IMR-90 (cell line): Measurements from ENCODE around the gene MAGI2. TPM values are rescaled to one million over a fixed set of nuclear protein-coding genes. Genes with fewer than 3 reads are reported as not detected.
A peak's percentile ranks its signal among the peaks of the same experiment; 100 is the strongest.

Experiments used
- ATAC-seq: fragments of 200-7000 bp; cut with Tn5 transposase; 2 replicates; pipeline ENCODE4 v1.9.1; 2020; ENCODE audit warnings: low read depth, mild to moderate bottlenecking, moderate library complexity
- BruUV-seq: library from RNA; stranded (reverse); fragments of 400-500 nt; replicated peaks from 2 replicates; lab custom pipeline; 2021; lab: Mats Ljungman, UMichigan
- CTCF ChIA-PET: fragments of 300-600 bp; formaldehyde crosslinking; extraction: SDS; loops from one replicate; lab custom pipeline; 2021; ENCODE audit warnings: antibody characterized with exemption; lab: Yijun Ruan, JAX
- POLR2A ChIA-PET: fragments of 300-600 bp; sonication (Branson Sonifier 250); formaldehyde crosslinking; loops from one replicate; lab custom pipeline; 2022; ENCODE audit warnings: antibody characterized with exemption; ENCODE audit not compliant: unreplicated experiment; lab: Charles Lee
- DNase-seq: peaks from one replicate; pipeline ENCODE4 v3.0.0; 2013
- H2AFZ ChIP-seq: replicated peaks from 2 replicates; pipeline ENCODE3; 2013; ENCODE audit warnings: low read length, mild to moderate bottlenecking; ENCODE audit not compliant: poor library complexity
- H2AK5ac ChIP-seq: 2 replicates; pipeline ENCODE4 v1.6.1; 2013; ENCODE audit warnings: low read depth, low read length, inconsistent platforms
- H2AK9ac ChIP-seq: replicated peaks from 2 replicates; pipeline ENCODE3; 2013; ENCODE audit warnings: mild to moderate bottlenecking, low read depth, low read length, moderate library complexity; ENCODE audit not compliant: poor library complexity
- H2BK120ac ChIP-seq: 2 replicates; pipeline ENCODE4 v1.6.1; 2013; ENCODE audit warnings: low read depth, low read length, inconsistent platforms
- H2BK15ac ChIP-seq: 3 replicates; pipeline ENCODE4 v1.6.1; 2013; ENCODE audit warnings: low read depth, low read length, inconsistent platforms
- H2BK20ac ChIP-seq: 2 replicates; pipeline ENCODE4 v1.6.1; 2013; ENCODE audit warnings: low read depth, mild to moderate bottlenecking, inconsistent platforms, low read length, moderate library complexity
- H2BK5ac ChIP-seq: 2 replicates; pipeline ENCODE4 v1.6.1; 2013; ENCODE audit warnings: mild to moderate bottlenecking, low read depth, low read length, inconsistent platforms; ENCODE audit not compliant: poor library complexity, severe bottlenecking
- H3K14ac ChIP-seq: replicated peaks from 2 replicates; pipeline ENCODE4 v1.6.1; 2013; ENCODE audit warnings: low read depth, low read length, inconsistent platforms
- H3K18ac ChIP-seq: 2 replicates; pipeline ENCODE4 v1.6.1; 2013; ENCODE audit warnings: low read depth, low read length, control low read depth
- H3K23ac ChIP-seq: 2 replicates; pipeline ENCODE4 v1.6.1; 2013; ENCODE audit warnings: low read depth, low read length, inconsistent platforms
- H3K27ac ChIP-seq: 2 replicates; pipeline ENCODE4 v1.5.1; 2013; ENCODE audit warnings: mild to moderate bottlenecking, control low read depth, low read length; ENCODE audit not compliant: insufficient read depth
- H3K27me3 ChIP-seq: 2 replicates; pipeline ENCODE4 v1.6.1; 2013; ENCODE audit warnings: low read length; ENCODE audit not compliant: control insufficient read depth, insufficient read depth
- H3K36me3 ChIP-seq: 2 replicates; pipeline ENCODE4 v1.6.1; 2013; ENCODE audit warnings: low read length, mixed read lengths; ENCODE audit not compliant: control insufficient read depth, insufficient read depth
- H3K4ac ChIP-seq: 2 replicates; pipeline ENCODE4 v1.6.1; 2013; ENCODE audit warnings: low read depth, low read length, inconsistent platforms
- H3K4me1 ChIP-seq: 2 replicates; pipeline ENCODE4 v1.6.1; 2013; ENCODE audit warnings: low read length, mixed read lengths; ENCODE audit not compliant: control insufficient read depth, insufficient read depth
- H3K4me2 ChIP-seq: 2 replicates; pipeline ENCODE4 v1.6.1; 2013; ENCODE audit warnings: low read depth, mild to moderate bottlenecking, control low read depth, low read length, moderate library complexity
- H3K4me3 ChIP-seq: 2 replicates; pipeline ENCODE4 v1.5.1; 2013; ENCODE audit warnings: low read depth, mild to moderate bottlenecking, control low read depth, low read length, moderate library complexity; ENCODE audit not compliant: insufficient read depth
- H3K56ac ChIP-seq: 2 replicates; pipeline ENCODE4 v1.6.1; 2013; ENCODE audit warnings: low read length, inconsistent platforms; ENCODE audit not compliant: insufficient read depth; ENCODE audit errors: extremely low read depth
- H3K79me1 ChIP-seq, 2 experiments: 2 replicates each; pipeline ENCODE4 v1.6.1; 2013; ENCODE audit warnings: low read length in 2 of 2, inconsistent platforms in 1 of 2, low read depth in 1 of 2
- H3K9ac ChIP-seq: 2 replicates; pipeline ENCODE4 v1.6.1; 2013; ENCODE audit warnings: low read depth, low read length, control low read depth
- H3K9me1 ChIP-seq: 2 replicates; pipeline ENCODE4 v1.6.1; 2013; ENCODE audit warnings: low read length, inconsistent platforms; ENCODE audit not compliant: insufficient read depth
- H3K9me3 ChIP-seq: 2 replicates; pipeline ENCODE4 v1.6.1; 2013; ENCODE audit warnings: low read length; ENCODE audit not compliant: control insufficient read depth, insufficient read depth
- H4K20me1 ChIP-seq: 2 replicates; pipeline ENCODE4 v1.6.1; 2013; ENCODE audit warnings: low read length, inconsistent platforms; ENCODE audit not compliant: insufficient read depth
- H4K5ac ChIP-seq: 2 replicates; pipeline ENCODE4 v1.6.1; 2013; ENCODE audit warnings: mild to moderate bottlenecking, low read depth, low read length, control low read depth
- H4K8ac ChIP-seq, 2 experiments: 2 replicates each; pipeline ENCODE4 v1.6.1; 2013; ENCODE audit warnings: low read depth in 2 of 2, low read length in 2 of 2, control low read depth in 1 of 2, inconsistent platforms in 1 of 2
- H4K91ac ChIP-seq: 2 replicates; pipeline ENCODE4 v1.6.1; 2013; ENCODE audit warnings: low read depth, low read length, inconsistent platforms; ENCODE audit not compliant: insufficient read depth
- CEBPB ChIP-seq: IDR thresholded peaks from 2 replicates; pipeline ENCODE4 v1.6.1; 2012; ENCODE audit warnings: low read depth, low read length, improper control_type of control experiment
- MAFK ChIP-seq: IDR thresholded peaks from 2 replicates; pipeline ENCODE4 v1.6.1; 2012; ENCODE audit warnings: low read depth, low read length, improper control_type of control experiment
- MAZ ChIP-seq: IDR thresholded peaks from 2 replicates; pipeline ENCODE4 v1.6.1; 2012; ENCODE audit warnings: low read depth, mild to moderate bottlenecking, low read length, improper control_type of control experiment, moderate library complexity, borderline replicate concordance
- WGBS, 2 experiments: methylation state at CpG; one replicate each; pipeline versions ENCODE4 v1.1.5 to v1.1.7; 2013; ENCODE audit warnings: missing lambda C conversion rate in 2 of 2; ENCODE audit not compliant: insufficient read length in 1 of 2; ENCODE audit errors: extremely low coverage in 2 of 2; 5-methylcytosine and 5-hydroxymethylcytosine counted together
- dilution Hi-C: fragments of 300-500 bp; cut with HindIII; formaldehyde crosslinking; loops from one replicate; pipeline ENCODE4 v1.14.3; 2018; ENCODE audit warnings: low sequenced_read_pairs; ENCODE audit not compliant: unreplicated experiment
- in situ Hi-C: fragments of 300-500 bp; cut with MboI; formaldehyde crosslinking; loops from 3 replicates; pipeline ENCODE4 v1.14.3; 2019; ENCODE audit warnings: low sequenced_read_pairs, inconsistent platforms, mixed read lengths
- intact Hi-C: fragments of 100-400 bp; cut with micrococcal nuclease; formaldehyde crosslinking; loops from 2 replicates; pipeline ENCODE4 v1.10.0; 2022
- polyA plus RNA-seq, 3 experiments: library from polyadenylated mRNA; depleted of rRNA; stranded (reverse); fragments of >200 nt; gene quantifications; 2 replicates each; pipeline ENCODE4 v1.2.3, GENCODE V29; 2012; ENCODE audit warnings: low replicate concordance in 1 of 3
- total RNA-seq: library from RNA; depleted of rRNA; stranded (reverse); fragments of >200 nt; gene quantifications from 2 replicates; pipeline ENCODE4 v1.2.3, GENCODE V29; 2012

The MAGI2 gene
- total and polyA plus RNA-seq, 2 of the 4 experiments (the other 2 are of a cell fraction), result 2.5 to 17.9 TPM

DNA sequence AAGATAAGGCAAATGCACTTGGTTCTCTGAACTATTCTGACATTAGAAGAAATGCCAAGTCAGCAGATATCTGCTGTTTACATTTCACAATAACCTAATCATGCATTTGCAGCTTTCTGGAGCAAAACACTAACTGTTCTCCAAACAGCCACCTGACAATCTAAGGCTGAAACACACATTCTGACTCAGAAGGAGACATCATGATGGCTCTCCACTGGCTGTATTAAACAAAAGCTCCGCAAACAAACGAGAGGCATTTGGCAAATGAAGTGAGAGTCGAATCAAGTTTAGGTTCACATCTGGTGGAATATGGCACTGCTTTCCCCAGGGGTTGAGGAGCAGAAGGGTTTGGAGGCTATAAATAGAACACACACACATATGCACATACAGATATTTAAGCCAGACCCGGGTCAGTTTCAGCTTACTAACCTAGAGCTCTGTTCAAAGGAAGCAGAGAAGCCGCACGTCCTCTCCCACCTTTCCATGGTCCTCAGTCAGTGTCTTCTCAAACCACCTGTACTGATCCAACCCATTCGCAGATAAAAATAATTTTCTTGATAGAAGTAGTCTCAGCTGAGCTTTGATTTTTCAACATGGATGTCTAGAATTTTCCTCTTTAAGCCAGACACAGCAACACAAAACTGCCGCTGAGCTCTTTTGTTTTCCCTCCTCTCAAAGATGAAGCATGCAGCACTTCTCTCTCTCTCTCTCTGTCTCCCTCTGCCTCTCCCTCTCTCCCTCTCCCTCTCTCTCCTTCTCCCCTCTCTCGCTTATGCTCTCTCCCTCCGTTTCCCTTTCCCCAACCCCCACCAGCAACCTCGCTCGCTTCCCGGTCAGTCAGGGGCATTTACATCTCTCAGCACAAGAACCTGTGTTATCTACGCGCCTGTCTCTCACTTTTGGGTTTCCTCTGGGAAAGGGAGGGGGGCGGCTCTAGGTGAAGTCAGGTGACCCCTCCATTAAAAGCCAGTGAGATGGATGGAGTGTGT, 682.8 kb downstream of the MAGI2 start:
- Histone ChIP-seq H2BK15ac (peak overlapping the region; percentile 72; the same call in 1 of the 3 replicates), H2BK5ac (no peak overlapping the region), H4K20me1 (no peaks in the 10 kb centered on the region), H3K23ac (peak overlapping the region; percentile 77), H2BK20ac (peak overlapping the region; percentile 57), H3K27ac (no peak overlapping the region), H3K4me2 (peak overlapping the region; percentile 71), H3K9me3 (no peaks in the 10 kb centered on the region), H3K27me3 (no peaks in the 10 kb centered on the region), H3K14ac (peak overlapping the region; percentile 17), H3K36me3 (no peaks in the 10 kb centered on the region), H3K56ac (no peak overlapping the region; the same call in 1 of the 2 replicates), H3K9ac (peak overlapping the region; percentile 61; the same call in 1 of the 2 replicates), H3K4me3 (peak overlapping the region; percentile 30), H4K5ac (0 out of 2 replicates have a peak overlapping the region, but pooled peaks have one; percentile 1), H2AK5ac (peak overlapping the region; percentile 29), H4K8ac (peak overlapping the region; percentile 19 to 51; a peak in 1 of 4 replicates), H4K91ac (peak overlapping the region; percentile 30; the same call in 1 of the 2 replicates), H3K18ac (peak overlapping the region; percentile 8; the same call in 1 of the 2 replicates), H2BK120ac (peak overlapping the region; percentile 60; the same call in 1 of the 2 replicates), H2AK9ac (no peak overlapping the region), H3K9me1 (no peaks in the 10 kb centered on the region), H3K79me1 (peaks cover 0 to 15% of the 10 kb centered on the region in 2 experiments; a peak in 2 of 4 replicates), H3K4ac (peak overlapping the region; percentile 79), H3K4me1 (peaks cover 3% of the 10 kb centered on the region; the same call in 1 of the 2 replicates), H2AFZ (peak overlapping the region; percentile 88)
- TF ChIP-seq MAZ (no peak), CEBPB (peak; percentile 56), MAFK (peak; percentile 100)
- CTCF ChIA-PET, result interaction anchor here (1.0 kb wide), 1 partner anchor 34 kb away, joined by 3 read pairs; no protein-coding TSS in a partner anchor
- peak; percentile 71 for DNase-seq
- no TSS peak for BruUV-seq
- peak; percentile 50 for ATAC-seq
- intact Hi-C loops, result loop anchor here (5.0 kb wide), 1 partner anchor 48 kb away; no protein-coding TSS in a partner anchor
- in situ Hi-C loops, result no loop called here
- dilution Hi-C loops, result no loop called here
- POLR2A ChIA-PET, result no interaction called here
- WGBS, 2 experiments, result no CpG with 5 or more reads among the region's 16 CpGs
